Measurements from ENCODE around the gene ANO9. TPM values are rescaled to one million over a fixed set of nuclear protein-coding genes. Genes with fewer than 3 reads are reported as not detected.

The ANO9 gene
- total and polyA plus RNA-seq, 4 donors: 0.20 to 0.75 (median 0.40) TPM

- peak; percentile 84 for DNase-seq (ENCODE audit: low spot score)
- H3K27me3 ChIP-seq (ENCODE audit: control insufficient read depth in 4 of 4, insufficient read depth in 4 of 4, low read length in 3 of 4): no peaks in the 10 kb centered on the region
- WGBS: 5% methylated on average over 91 of the region's 91 CpGs
- peaks cover 0 to 2% (median 0%) of the 10 kb centered on the region in 4 donors for H3K36me3 ChIP-seq (ENCODE audit: control insufficient read depth in 4 of 4, insufficient read depth in 3 of 4, low read depth in 1 of 4, low read length in 3 of 4)
- peaks cover 35 to 52% (median 42%) of the 10 kb centered on the region in 4 donors for H3K4me1 ChIP-seq (ENCODE audit: control insufficient read depth in 4 of 4, insufficient read depth in 4 of 4, low read length in 3 of 4)
- TF ChIP-seq EGR1 (IDR thresholded peaks at IDR 0.05; ENCODE audit: low read depth in 2 of 2) (no peak), FOXA2 (IDR thresholded peaks at IDR 0.05) (no peak), MAX (IDR thresholded peaks at IDR 0.05) (no peak), RAD21 (IDR thresholded peaks at IDR 0.05) (peak; percentile 47 to 54), ZBTB33 (IDR thresholded peaks at IDR 0.05) (no peak), NR2F2 (IDR thresholded peaks at IDR 0.05) (no peak), CTCF (IDR thresholded peaks at IDR 0.05; ENCODE audit: low read depth, low read length, missing input control) (no peak), GABPA (IDR thresholded peaks at IDR 0.05 in 1 of 2, conservative IDR thresholded peaks at IDR 0.05 in 1 of 2) (peak in 1 of 2 donors; percentile 60), SP1 (IDR thresholded peaks at IDR 0.05) (peak; percentile 55), RXRA (IDR thresholded peaks at IDR 0.05) (peak; percentile 7 to 20), YY1 (IDR thresholded peaks at IDR 0.05) (no peak)
- H3K9me3 ChIP-seq (ENCODE audit: control insufficient read depth in 4 of 4, low read length in 3 of 4): no peaks in the 10 kb centered on the region
- peak overlapping the region in 2 of 3 donors; percentile 74 to 80 for H3K4me3 ChIP-seq (ENCODE audit: low read depth in 1 of 3, low read length in 3 of 3)
- peak overlapping the region; percentile 42 to 70 for H3K27ac ChIP-seq (ENCODE audit: low read depth in 1 of 2, low read length in 2 of 2)
- no peak overlapping the region for H3K9ac ChIP-seq (ENCODE audit: low read depth in 1 of 2, low read length in 2 of 2)
Observed at GRCh38 chr11:406796-407650, 34.8 kb downstream of the ANO9 start.

GRCh38 chr11:405954-406795 is 35.6 kb downstream of the ANO9 start:
- H3K9ac ChIP-seq (ENCODE audit: low read depth in 1 of 2, low read length in 2 of 2): no peak overlapping the region
- peak overlapping the region; percentile 23 to 80 (median 74) for H3K4me3 ChIP-seq (ENCODE audit: low read depth in 1 of 3, low read length in 3 of 3)
- peaks cover 0 to 2% (median 0%) of the 10 kb centered on the region in 4 donors for H3K36me3 ChIP-seq (ENCODE audit: control insufficient read depth in 4 of 4, insufficient read depth in 3 of 4, low read depth in 1 of 4, low read length in 3 of 4)
- WGBS: 44% methylated on average over 47 of the region's 47 CpGs
- H3K9me3 ChIP-seq (ENCODE audit: control insufficient read depth in 4 of 4, low read length in 3 of 4): no peaks in the 10 kb centered on the region
- TF ChIP-seq HNF4A (conservative IDR thresholded peaks at IDR 0.05) (no peak), REST (IDR thresholded peaks at IDR 0.05) (no peak), SP1 (IDR thresholded peaks at IDR 0.05) (no peak), CTCF (IDR thresholded peaks at IDR 0.05; ENCODE audit: low read depth, low read length, missing input control) (no peak), EGR1 (IDR thresholded peaks at IDR 0.05; ENCODE audit: low read depth in 2 of 2) (no peak), FOXA2 (IDR thresholded peaks at IDR 0.05) (no peak)
- DNase-seq (ENCODE audit: low spot score): no peak
- peak overlapping the region; percentile 65 to 70 for H3K27ac ChIP-seq (ENCODE audit: low read depth in 1 of 2, low read length in 2 of 2)
- peaks cover 35 to 52% (median 42%) of the 10 kb centered on the region in 4 donors for H3K4me1 ChIP-seq (ENCODE audit: control insufficient read depth in 4 of 4, insufficient read depth in 4 of 4, low read length in 3 of 4)
- H3K27me3 ChIP-seq (ENCODE audit: control insufficient read depth in 4 of 4, insufficient read depth in 4 of 4, low read length in 3 of 4): no peaks in the 10 kb centered on the region

All from liver (tissue), 9 donors.